Measurements from ENCODE around the gene HAUS7. TPM values are rescaled to one million over a fixed set of nuclear protein-coding genes. Genes with fewer than 3 reads are reported as not detected.
A peak's percentile ranks its signal among the peaks of the same experiment; 100 is the strongest.

The HAUS7 gene
- total RNA-seq, 1 experiment from 2014 or later, result 55.7 TPM

GRCh38 chrX:153456704-153457103 lies 13.7 kb downstream of the HAUS7 start:
- no peak for DNase-seq (ENCODE audit: low spot score)

GRCh38 chrX:153456161-153456560 lies 14.2 kb downstream of the HAUS7 start:
- DNase-seq (ENCODE audit: low spot score), result no peak

GRCh38 chrX:153455571-153455970 lies 14.8 kb downstream of the HAUS7 start:
- no peak for DNase-seq (ENCODE audit: low spot score)

- DNase-seq (ENCODE audit: low spot score), result no peak
These were observed 15.3 kb downstream of the HAUS7 start for GRCh38 chrX:153454901-153455550.

- no peak for DNase-seq (ENCODE audit: low spot score)
These were observed 19.5 kb downstream of the HAUS7 start for GRCh38 chrX:153450949-153451277.

- DNase-seq (ENCODE audit: low spot score), result no peak
These were observed 20.0 kb downstream of the HAUS7 start for GRCh38 chrX:153450114-153450948.

- DNase-seq (ENCODE audit: low spot score), result no peak
These were observed 20.8 kb downstream of the HAUS7 start for GRCh38 chrX:153449368-153450113.

GRCh38 chrX:153448556-153449367 lies 21.6 kb downstream of the HAUS7 start:
- DNase-seq (ENCODE audit: low spot score), result no peak

GRCh38 chrX:153447581-153447960 lies 22.8 kb downstream of the HAUS7 start:
- DNase-seq (ENCODE audit: low spot score), result no peak

- no peak for DNase-seq (ENCODE audit: low spot score)
These were observed 23.3 kb downstream of the HAUS7 start for GRCh38 chrX:153446950-153447580.

- DNase-seq (ENCODE audit: low spot score), result no peak
These were observed 23.8 kb downstream of the HAUS7 start for GRCh38 chrX:153446636-153446936.

GRCh38 chrX:153445856-153446635 lies 24.3 kb downstream of the HAUS7 start, which contains the start of gene TREX2:
TSS of gene TREX2 (minus strand) at chrX:153446056. CDS start at chrX:153445430, 626 bp downstream.
- DNase-seq (ENCODE audit: low spot score), result no peak

- DNase-seq (ENCODE audit: low spot score), result no peak
These were observed 25.1 kb downstream of the HAUS7 start for GRCh38 chrX:153445106-153445855.

GRCh38 chrX:153444333-153445011 lies 25.9 kb downstream of the HAUS7 start:
- DNase-seq (ENCODE audit: low spot score), result no peak

GRCh38 chrX:153443476-153444332 lies 26.7 kb downstream of the HAUS7 start:
- DNase-seq (ENCODE audit: low spot score), result peak; percentile 12

GRCh38 chrX:153442463-153442862 lies 27.9 kb downstream of the HAUS7 start:
- no peak for DNase-seq (ENCODE audit: low spot score)

GRCh38 chrX:153441981-153442380 lies 28.4 kb downstream of the HAUS7 start:
- no peak for DNase-seq (ENCODE audit: low spot score)

GRCh38 chrX:153441296-153441695 lies 29.1 kb downstream of the HAUS7 start:
- no peak for DNase-seq (ENCODE audit: low spot score)

All from A172 (cell line).